ENCODE data around the gene CR2. TPM values are rescaled to one million over a fixed set of nuclear protein-coding genes. Genes with fewer than 3 reads are reported as not detected.

CR2 gene
- total RNA-seq, 1 donor from 2014 or later: not detected

DNA sequence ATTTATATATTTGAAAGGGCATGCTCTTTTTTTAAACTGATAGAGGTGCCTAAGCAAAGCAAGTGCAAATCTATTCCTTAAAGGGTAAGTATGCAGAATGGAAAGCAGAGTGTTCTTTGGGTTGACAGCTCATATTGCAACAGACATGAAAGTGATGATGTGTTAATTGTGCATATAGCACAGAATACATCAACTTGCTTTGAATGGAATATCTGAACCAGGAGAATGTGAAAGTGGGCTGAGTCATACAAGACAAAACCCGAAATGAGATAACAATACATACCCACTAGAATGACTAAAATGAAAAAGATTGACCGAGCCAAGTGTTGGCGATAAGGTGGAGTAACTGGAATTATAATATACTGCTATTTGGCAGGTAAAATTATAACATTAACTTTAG is 46.2 kb downstream of the CR2 start:
- H3K4me1 Mint-ChIP-seq (ENCODE audit: unreplicated experiment): peaks cover 6% of the 10 kb centered on the region
- no peaks in the 10 kb centered on the region for H3K9me3 Mint-ChIP-seq (ENCODE audit: unreplicated experiment)
- DNase-seq (ENCODE audit: low spot score): no peak
- no peak overlapping the region for H3K4me3 Mint-ChIP-seq (ENCODE audit: unreplicated experiment)
- peaks cover 7% of the 10 kb centered on the region for H3K27me3 Mint-ChIP-seq (ENCODE audit: unreplicated experiment)
- no peak for TF ChIP-seq CTCF (IDR thresholded peaks at IDR 0.05; ENCODE audit: unreplicated experiment)
- no peaks in the 10 kb centered on the region for H3K36me3 Mint-ChIP-seq (ENCODE audit: low read depth, unreplicated experiment)
- no peak overlapping the region for H3K27ac Mint-ChIP-seq (ENCODE audit: unreplicated experiment)

DNA sequence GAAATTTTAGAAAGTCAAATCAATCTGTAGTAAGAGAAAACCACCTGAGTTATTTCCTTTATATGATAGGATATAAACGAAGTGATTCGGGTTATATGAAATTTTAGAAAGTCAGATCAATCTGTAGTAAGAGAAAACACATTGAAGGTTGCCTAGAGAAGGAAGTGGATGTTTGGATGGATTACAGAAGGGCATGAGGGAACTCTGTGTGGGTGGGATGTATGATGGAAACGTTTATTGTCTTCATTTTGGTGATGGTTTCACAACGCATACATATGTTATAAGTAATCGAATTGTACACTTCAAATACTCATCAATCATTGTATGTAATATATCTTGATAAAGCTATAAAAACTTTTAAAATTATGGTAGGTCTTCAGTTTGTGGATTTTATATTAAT is 46.9 kb downstream of the CR2 start:
- H3K27me3 Mint-ChIP-seq (ENCODE audit: unreplicated experiment): peaks cover 7% of the 10 kb centered on the region
- H3K36me3 Mint-ChIP-seq (ENCODE audit: low read depth, unreplicated experiment): no peaks in the 10 kb centered on the region
- H3K27ac Mint-ChIP-seq (ENCODE audit: unreplicated experiment): no peak overlapping the region
- DNase-seq (ENCODE audit: low spot score): no peak
- H3K4me1 Mint-ChIP-seq (ENCODE audit: unreplicated experiment): no peaks in the 10 kb centered on the region
- no peak for TF ChIP-seq CTCF (IDR thresholded peaks at IDR 0.05; ENCODE audit: unreplicated experiment)
- no peak overlapping the region for H3K4me3 Mint-ChIP-seq (ENCODE audit: unreplicated experiment)
- no peaks in the 10 kb centered on the region for H3K9me3 Mint-ChIP-seq (ENCODE audit: unreplicated experiment)

- no peak for DNase-seq (ENCODE audit: low spot score)
- Mint-ChIP-seq H3K27me3 (ENCODE audit: unreplicated experiment) (peaks cover 3% of the 10 kb centered on the region), H3K9me3 (ENCODE audit: unreplicated experiment) (no peaks in the 10 kb centered on the region), H3K4me3 (ENCODE audit: unreplicated experiment) (no peak overlapping the region), H3K27ac (ENCODE audit: unreplicated experiment) (no peak overlapping the region), H3K4me1 (ENCODE audit: unreplicated experiment) (no peaks in the 10 kb centered on the region), H3K36me3 (ENCODE audit: low read depth, unreplicated experiment) (no peaks in the 10 kb centered on the region)
- TF ChIP-seq CTCF (IDR thresholded peaks at IDR 0.05; ENCODE audit: unreplicated experiment): no peak
Observed at GRCh38 chr1:207502726-207503125, 48.6 kb downstream of the CR2 start.

- Mint-ChIP-seq H3K9me3 (ENCODE audit: unreplicated experiment) (no peaks in the 10 kb centered on the region), H3K27me3 (ENCODE audit: unreplicated experiment) (peaks cover 3% of the 10 kb centered on the region), H3K4me3 (ENCODE audit: unreplicated experiment) (no peak overlapping the region), H3K36me3 (ENCODE audit: low read depth, unreplicated experiment) (no peaks in the 10 kb centered on the region), H3K4me1 (ENCODE audit: unreplicated experiment) (no peaks in the 10 kb centered on the region), H3K27ac (ENCODE audit: unreplicated experiment) (no peak overlapping the region)
- no peak for TF ChIP-seq CTCF (IDR thresholded peaks at IDR 0.05; ENCODE audit: unreplicated experiment)
- no peak for DNase-seq (ENCODE audit: low spot score)
Observed at GRCh38 chr1:207503950-207504349, 49.8 kb downstream of the CR2 start.

DNA sequence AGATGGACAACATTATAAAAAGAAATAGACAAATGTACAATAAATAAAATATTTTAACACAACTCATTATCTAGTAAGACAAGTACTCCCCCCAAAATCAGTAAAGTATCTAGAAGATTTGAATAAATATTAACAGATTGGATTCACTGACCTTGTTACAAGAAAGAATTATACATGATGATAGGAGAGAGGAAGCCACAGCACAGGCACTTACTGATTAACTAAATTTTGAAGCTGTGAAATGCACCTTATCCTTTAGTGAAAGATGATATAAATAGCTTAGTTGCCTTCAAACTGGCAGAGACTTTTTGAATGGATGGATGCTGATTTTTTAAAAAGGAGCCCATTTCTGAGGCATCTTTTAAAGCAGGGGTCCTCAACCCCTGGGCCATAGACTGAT is 50.3 kb downstream of the CR2 start:
- Mint-ChIP-seq H3K4me1 (ENCODE audit: unreplicated experiment) (no peaks in the 10 kb centered on the region), H3K36me3 (ENCODE audit: low read depth, unreplicated experiment) (no peaks in the 10 kb centered on the region), H3K27ac (ENCODE audit: unreplicated experiment) (no peak overlapping the region), H3K4me3 (ENCODE audit: unreplicated experiment) (no peak overlapping the region), H3K9me3 (ENCODE audit: unreplicated experiment) (no peaks in the 10 kb centered on the region), H3K27me3 (ENCODE audit: unreplicated experiment) (peaks cover 3% of the 10 kb centered on the region)
- TF ChIP-seq CTCF (IDR thresholded peaks at IDR 0.05; ENCODE audit: unreplicated experiment): no peak
- DNase-seq (ENCODE audit: low spot score): no peak
